Testis (tissue), 2 donors: ENCODE results near the gene OR10Z1.

ENCODE experiments used
- POLR2A ChIP-seq: fragments of 450-650 bp; IDR thresholded peaks from one replicate; pipeline ENCODE4 v1.6.1; 2017; ENCODE audit warnings: antibody characterized with exemption, mild to moderate bottlenecking, moderate library complexity
- TF ChIP-seq, protein P1 (sequence below), 3 experiments: fragments of 450-650 bp in 2 of 3; fragments of 200-600 bp in 1 of 3; sonication (generic) in 1 of 3; IDR thresholded peaks; one replicate each; pipeline ENCODE4 v1.5.1; 2016 to 2019; ENCODE audit warnings: antibody characterized with exemption in 3 of 3, mild to moderate bottlenecking in 2 of 3, moderate library complexity in 1 of 3

DNA sequence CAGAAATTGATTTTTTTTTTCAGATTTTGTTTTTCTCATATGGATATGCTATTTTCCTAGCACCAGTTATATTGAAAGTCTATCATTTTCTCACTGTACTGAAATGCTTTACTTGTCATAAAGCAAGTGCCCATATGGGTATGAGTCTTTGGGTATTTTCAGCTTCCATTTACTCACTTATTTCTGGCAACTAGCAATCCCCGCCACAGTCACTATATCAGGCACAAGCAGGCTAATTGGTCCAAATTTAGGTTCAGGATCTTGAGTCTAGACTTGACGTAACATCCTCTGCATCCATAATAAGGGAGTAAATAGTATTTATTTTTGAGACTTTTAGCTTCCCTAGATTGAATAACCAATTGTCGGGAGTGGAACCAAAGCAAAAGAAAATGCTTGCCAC, 27.5 kb upstream of the OR10Z1 start:
- TF ChIP-seq, protein P1, sequence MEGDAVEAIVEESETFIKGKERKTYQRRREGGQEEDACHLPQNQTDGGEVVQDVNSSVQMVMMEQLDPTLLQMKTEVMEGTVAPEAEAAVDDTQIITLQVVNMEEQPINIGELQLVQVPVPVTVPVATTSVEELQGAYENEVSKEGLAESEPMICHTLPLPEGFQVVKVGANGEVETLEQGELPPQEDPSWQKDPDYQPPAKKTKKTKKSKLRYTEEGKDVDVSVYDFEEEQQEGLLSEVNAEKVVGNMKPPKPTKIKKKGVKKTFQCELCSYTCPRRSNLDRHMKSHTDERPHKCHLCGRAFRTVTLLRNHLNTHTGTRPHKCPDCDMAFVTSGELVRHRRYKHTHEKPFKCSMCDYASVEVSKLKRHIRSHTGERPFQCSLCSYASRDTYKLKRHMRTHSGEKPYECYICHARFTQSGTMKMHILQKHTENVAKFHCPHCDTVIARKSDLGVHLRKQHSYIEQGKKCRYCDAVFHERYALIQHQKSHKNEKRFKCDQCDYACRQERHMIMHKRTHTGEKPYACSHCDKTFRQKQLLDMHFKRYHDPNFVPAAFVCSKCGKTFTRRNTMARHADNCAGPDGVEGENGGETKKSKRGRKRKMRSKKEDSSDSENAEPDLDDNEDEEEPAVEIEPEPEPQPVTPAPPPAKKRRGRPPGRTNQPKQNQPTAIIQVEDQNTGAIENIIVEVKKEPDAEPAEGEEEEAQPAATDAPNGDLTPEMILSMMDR (IDR thresholded peaks at IDR 0.05), result no peak
- no peak for TF ChIP-seq POLR2A
